A549 (cell line): ENCODE results near the gene PPIP5K1. TPM values are rescaled to one million over a fixed set of nuclear protein-coding genes. Genes with fewer than 3 reads are reported as not detected.

Source experiments
- ATAC-seq, 2 experiments: fragments of 200-7000 bp in 1 of 2; fragments of >200 bp in 1 of 2; cut with Nextera tagmentation in 1 of 2; cut with Tn5 transposase in 1 of 2; 3 replicates each; pipeline versions ENCODE4 v1.8.0 to v1.9.1; 2018 to 2020; ENCODE audit warnings: mild to moderate bottlenecking in 1 of 2, moderate library complexity in 1 of 2
- CTCF ChIA-PET: fragments of 300-600 bp; sonication (Branson Sonifier 250); formaldehyde crosslinking; extraction: SDS; loops from one replicate; lab custom pipeline; 2021; ENCODE audit warnings: antibody characterized with exemption, inconsistent platforms; lab: Yijun Ruan, JAX
- POLR2A ChIA-PET: fragments of 350-600 bp; formaldehyde crosslinking; extraction: SDS; loops from one replicate; lab custom pipeline; 2021; ENCODE audit warnings: antibody characterized with exemption, inconsistent platforms; lab: Yijun Ruan, JAX
- DNase-seq, 2 experiments: peaks; one replicate each; pipeline versions ENCODE4 v3.0.0 to v3.0.0-alpha.2; 2011 to 2016; ENCODE audit warnings: low read depth in 1 of 2, low spot score in 1 of 2
- FAIRE-seq: peaks from 2 replicates; lab custom pipeline; 2011; peaks lifted over from hg19 to GRCh38; lab: Jason Lieb, UNC
- H3K27ac ChIP-seq, 2 experiments: fragments of >200 bp; sonication (Bioruptor Twin); formaldehyde crosslinking; 3 replicates each; pipeline ENCODE4 v1.5.1; 2016 to 2017
- H3K4me1 ChIP-seq: fragments of >200 bp; sonication (Bioruptor Twin); formaldehyde crosslinking; 3 replicates; pipeline ENCODE4 v1.6.1; 2016
- H3K4me2 ChIP-seq: fragments of >200 bp; sonication (Bioruptor Twin); formaldehyde crosslinking; 3 replicates; pipeline ENCODE4 v1.6.1; 2016
- H3K4me3 ChIP-seq: fragments of >200 bp; sonication (Bioruptor Twin); formaldehyde crosslinking; 3 replicates; pipeline ENCODE4 v1.5.1; 2016
- H3K9me3 ChIP-seq: fragments of >200 bp; sonication (Bioruptor Twin); formaldehyde crosslinking; 3 replicates; pipeline ENCODE4 v1.6.1; 2016
- CBX2 ChIP-seq: fragments of 200-600 bp; sonication (generic); IDR thresholded peaks from 2 replicates; pipeline ENCODE4 v1.6.1; 2016; ENCODE audit warnings: low read depth, mild to moderate bottlenecking, borderline replicate concordance
- CHD2 ChIP-seq: fragments of 150-350 bp; IDR thresholded peaks from 2 replicates; pipeline ENCODE4 v1.6.1; 2014; ENCODE audit warnings: low read length; ENCODE audit not compliant: partially characterized antibody
- CHD4 ChIP-seq: fragments of 200-600 bp; sonication (generic); IDR thresholded peaks from 2 replicates; pipeline ENCODE4 v1.6.1; 2016; ENCODE audit warnings: antibody characterized with exemption, mild to moderate bottlenecking, borderline replicate concordance
- E2F6 ChIP-seq: IDR thresholded peaks from 2 replicates; pipeline ENCODE4 v1.6.1; 2012; ENCODE audit warnings: low read depth, borderline replicate concordance
- EP300 ChIP-seq, 2 experiments: fragments of >200 bp; sonication (Bioruptor Twin); formaldehyde crosslinking; IDR thresholded peaks; 2 replicates in 1 of 2; 3 replicates in 1 of 2; pipeline ENCODE4 v1.6.1; 2016 to 2017
- ESRRA ChIP-seq: fragments of 150-350 bp; IDR thresholded peaks from 2 replicates; pipeline ENCODE4 v1.6.1; 2014; ENCODE audit warnings: mild to moderate bottlenecking, low read length, borderline replicate concordance
- FOSB ChIP-seq: fragments of 250-450 bp; sonication (Bioruptor Pico); IDR thresholded peaks from 2 replicates; pipeline ENCODE4 v1.5.0; 2020; ENCODE audit warnings: mild to moderate bottlenecking, moderate library complexity
- GATA3 ChIP-seq: IDR thresholded peaks from 2 replicates; pipeline ENCODE4 v1.6.1; 2012; ENCODE audit warnings: borderline replicate concordance
- HOXA7 ChIP-seq: fragments of 250-450 bp; sonication (Bioruptor Pico); IDR thresholded peaks from 2 replicates; pipeline ENCODE4 v1.5.0; 2020; ENCODE audit warnings: mild to moderate bottlenecking, moderate library complexity
- JUN ChIP-seq, 2 experiments: fragments of >200 bp; sonication (Bioruptor Twin); formaldehyde crosslinking; IDR thresholded peaks; 2 replicates in 1 of 2; 3 replicates in 1 of 2; pipeline ENCODE4 v1.6.1; 2016 to 2017
- KDM1A ChIP-seq: fragments of 200-600 bp; sonication (generic); IDR thresholded peaks from 2 replicates; pipeline ENCODE4 v1.6.1; 2016; ENCODE audit warnings: low read depth, mild to moderate bottlenecking
- KDM5A ChIP-seq: fragments of 200-600 bp; sonication (generic); IDR thresholded peaks from 2 replicates; pipeline ENCODE4 v1.6.1; 2016; ENCODE audit warnings: antibody characterized with exemption, mild to moderate bottlenecking
- MAX ChIP-seq: IDR thresholded peaks from 2 replicates; pipeline ENCODE4 v1.6.1; 2012
- NPAS2 ChIP-seq: fragments of 250-450 bp; sonication (Bioruptor Pico); IDR thresholded peaks from 2 replicates; pipeline ENCODE4 v1.8.0; 2022; ENCODE audit warnings: mild to moderate bottlenecking, moderate library complexity, borderline replicate concordance
- POLR2AphosphoS2 ChIP-seq: conservative IDR thresholded peaks from 2 replicates; pipeline ENCODE4 v1.6.1; 2012; ENCODE audit warnings: low read length, improper control_type of control experiment, inconsistent platforms
- RCOR1 ChIP-seq: fragments of 150-350 bp; IDR thresholded peaks from 2 replicates; pipeline ENCODE4 v1.6.1; 2014; ENCODE audit warnings: antibody characterized with exemption, low read length, low read depth
- RFX5 ChIP-seq: fragments of 450-650 bp; IDR thresholded peaks from 2 replicates; pipeline ENCODE4 v1.7.1; 2014; ENCODE audit warnings: antibody characterized with exemption, mild to moderate bottlenecking, moderate library complexity
- TP53 ChIP-seq: fragments of 250-450 bp; sonication (Bioruptor Pico); IDR thresholded peaks from 2 replicates; pipeline ENCODE4 v1.5.0; 2021; ENCODE audit warnings: mild to moderate bottlenecking, moderate library complexity
- ZFP36 ChIP-seq: fragments of 450-650 bp; IDR thresholded peaks from 2 replicates; pipeline ENCODE4 v1.6.1; 2014; ENCODE audit warnings: borderline replicate concordance; ENCODE audit not compliant: partially characterized antibody
- ZNF302 ChIP-seq: fragments of 250-450 bp; sonication (Bioruptor Pico); IDR thresholded peaks from 2 replicates; pipeline ENCODE4 v1.9.0; 2021; ENCODE audit warnings: inconsistent platforms, mild to moderate bottlenecking, moderate library complexity
- WGBS: methylation state at CpG from one replicate; pipeline ENCODE4 v1.1.6; 2017; ENCODE audit errors: missing lambda C conversion rate; 5-methylcytosine and 5-hydroxymethylcytosine counted together
- polyA plus RNA-seq, 4 experiments: library from polyadenylated mRNA; depleted of rRNA in 3 of 4; stranded (reverse); fragments of >200 nt; fragmentation: RNase III in 1 of 4; extraction: RNeasy Plus Mini Kit Qiagen cat#74134 plus additional on column Dnase treatment in 1 of 4; gene quantifications; 2 replicates in 3 of 4; 3 replicates in 1 of 4; pipeline ENCODE4 v1.2.3, GENCODE V29; 2011 to 2017
- TF ChIP-seq, protein P1 (sequence below): IDR thresholded peaks from 2 replicates; pipeline ENCODE4 v1.6.1; 2012
- TF ChIP-seq, protein P2 (sequence below): fragments of >200 bp; sonication (Bioruptor Twin); formaldehyde crosslinking; IDR thresholded peaks from 3 replicates; pipeline ENCODE4 v1.5.1; 2016
- TF ChIP-seq, protein P3 (sequence below): fragments of 250-450 bp; sonication (Bioruptor Pico); IDR thresholded peaks from 2 replicates; pipeline ENCODE4 v1.5.0; 2020; ENCODE audit warnings: low read depth, mild to moderate bottlenecking, moderate library complexity

PPIP5K1 gene
- polyA plus RNA-seq, 2 of the 4 experiments (the other 2 are of a cell fraction) = 9.3 to 19.2 TPM

DNA sequence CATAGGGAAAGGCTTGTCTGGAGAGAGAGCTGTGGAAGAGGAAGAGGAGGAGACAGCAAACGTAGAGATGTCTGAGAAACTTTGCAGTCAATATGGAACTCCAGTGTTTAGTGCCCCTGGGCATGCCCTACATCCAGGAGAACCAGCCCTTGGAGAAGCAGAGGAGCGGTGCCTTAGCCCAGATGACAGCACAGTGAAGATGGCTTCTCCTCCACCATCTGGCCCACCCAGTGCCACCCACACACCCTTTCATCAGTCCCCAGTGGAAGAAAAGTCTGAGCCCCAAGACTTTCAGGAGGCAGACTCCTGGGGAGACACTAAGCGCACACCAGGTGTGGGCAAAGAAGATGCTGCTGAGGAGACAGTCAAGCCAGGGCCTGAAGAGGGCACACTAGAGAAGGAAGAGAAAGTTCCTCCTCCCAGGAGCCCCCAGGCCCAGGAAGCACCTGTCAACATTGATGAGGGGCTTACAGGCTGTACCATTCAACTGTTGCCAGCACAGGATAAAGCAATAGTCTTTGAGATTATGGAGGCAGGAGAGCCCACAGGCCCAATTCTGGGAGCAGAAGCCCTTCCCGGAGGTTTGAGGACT lies 65.7 kb downstream of the PPIP5K1 start (continued):
- TF ChIP-seq ESRRA (no peak), CBX2 (no peak), POLR2AphosphoS2 (no peak), HOXA7 (CRISPR knock-in tag) (no peak), RFX5 (no peak), EP300 (IDR thresholded peaks at IDR 0.05) (no peak)
- TF ChIP-seq, protein P1, sequence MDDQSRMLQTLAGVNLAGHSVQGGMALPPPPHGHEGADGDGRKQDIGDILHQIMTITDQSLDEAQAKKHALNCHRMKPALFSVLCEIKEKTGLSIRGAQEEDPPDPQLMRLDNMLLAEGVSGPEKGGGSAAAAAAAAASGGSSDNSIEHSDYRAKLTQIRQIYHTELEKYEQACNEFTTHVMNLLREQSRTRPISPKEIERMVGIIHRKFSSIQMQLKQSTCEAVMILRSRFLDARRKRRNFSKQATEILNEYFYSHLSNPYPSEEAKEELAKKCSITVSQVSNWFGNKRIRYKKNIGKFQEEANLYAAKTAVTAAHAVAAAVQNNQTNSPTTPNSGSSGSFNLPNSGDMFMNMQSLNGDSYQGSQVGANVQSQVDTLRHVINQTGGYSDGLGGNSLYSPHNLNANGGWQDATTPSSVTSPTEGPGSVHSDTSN = no peak

GRCh38 chr15:43523646-43524045 lies 66.4 kb downstream of the PPIP5K1 start:
- H3K4me1 ChIP-seq = no peaks in the 10 kb centered on the region
- no peak for DNase-seq
- no peak overlapping the region for H3K4me3 ChIP-seq
- no peak overlapping the region for H3K4me2 ChIP-seq
- no peaks in the 10 kb centered on the region for H3K9me3 ChIP-seq
- POLR2A ChIA-PET = no interaction called here
- FAIRE-seq = no peak
- CTCF ChIA-PET = interaction anchor here (1.1 kb wide), 1 partner anchor 9 kb away, joined by 4 read pairs; no protein-coding TSS in a partner anchor
- WGBS = 80% methylated on average over 2 of the region's 7 CpGs
- TF ChIP-seq KDM5A (no peak), KDM1A (no peak), FOSB (no peak), TP53 (CRISPR knock-in tag) (no peak), E2F6 (no peak), NPAS2 (CRISPR knock-in tag) (no peak), RCOR1 (no peak), CBX2 (no peak), MAX (no peak), JUN (IDR thresholded peaks at IDR 0.05) (no peak), ZNF302 (no peak), CHD2 (no peak), ZFP36 (no peak), CHD4 (no peak), GATA3 (no peak), EP300 (IDR thresholded peaks at IDR 0.05) (no peak)
- TF ChIP-seq, protein P2, sequence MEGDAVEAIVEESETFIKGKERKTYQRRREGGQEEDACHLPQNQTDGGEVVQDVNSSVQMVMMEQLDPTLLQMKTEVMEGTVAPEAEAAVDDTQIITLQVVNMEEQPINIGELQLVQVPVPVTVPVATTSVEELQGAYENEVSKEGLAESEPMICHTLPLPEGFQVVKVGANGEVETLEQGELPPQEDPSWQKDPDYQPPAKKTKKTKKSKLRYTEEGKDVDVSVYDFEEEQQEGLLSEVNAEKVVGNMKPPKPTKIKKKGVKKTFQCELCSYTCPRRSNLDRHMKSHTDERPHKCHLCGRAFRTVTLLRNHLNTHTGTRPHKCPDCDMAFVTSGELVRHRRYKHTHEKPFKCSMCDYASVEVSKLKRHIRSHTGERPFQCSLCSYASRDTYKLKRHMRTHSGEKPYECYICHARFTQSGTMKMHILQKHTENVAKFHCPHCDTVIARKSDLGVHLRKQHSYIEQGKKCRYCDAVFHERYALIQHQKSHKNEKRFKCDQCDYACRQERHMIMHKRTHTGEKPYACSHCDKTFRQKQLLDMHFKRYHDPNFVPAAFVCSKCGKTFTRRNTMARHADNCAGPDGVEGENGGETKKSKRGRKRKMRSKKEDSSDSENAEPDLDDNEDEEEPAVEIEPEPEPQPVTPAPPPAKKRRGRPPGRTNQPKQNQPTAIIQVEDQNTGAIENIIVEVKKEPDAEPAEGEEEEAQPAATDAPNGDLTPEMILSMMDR = no peak
- TF ChIP-seq, protein P3, sequence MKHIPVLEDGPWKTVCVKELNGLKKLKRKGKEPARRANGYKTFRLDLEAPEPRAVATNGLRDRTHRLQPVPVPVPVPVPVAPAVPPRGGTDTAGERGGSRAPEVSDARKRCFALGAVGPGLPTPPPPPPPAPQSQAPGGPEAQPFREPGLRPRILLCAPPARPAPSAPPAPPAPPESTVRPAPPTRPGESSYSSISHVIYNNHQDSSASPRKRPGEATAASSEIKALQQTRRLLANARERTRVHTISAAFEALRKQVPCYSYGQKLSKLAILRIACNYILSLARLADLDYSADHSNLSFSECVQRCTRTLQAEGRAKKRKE (CRISPR knock-in tag) = no peak
- TF ChIP-seq, all 56 proteins: peak for 0
- ATAC-seq = no peak
- H3K27ac ChIP-seq = no peak overlapping the region
